Neural cell (in vitro differentiated cells): Measurements from ENCODE around the gene GINS2. TPM values are rescaled to one million over a fixed set of nuclear protein-coding genes. Genes with fewer than 3 reads are reported as not detected.

Experiments
- H2AFZ ChIP-seq: fragments of 200-600, 300-800 bp; sonication (generic), shearing (Covaris generic); 2 replicates; pipeline ENCODE4 v1.6.0; 2014; ENCODE audit warnings: low read depth, mild to moderate bottlenecking, antibody characterized with exemption, low read length, moderate library complexity
- H3F3A ChIP-seq: fragments of 200-600 bp; shearing (Covaris generic); 2 replicates; pipeline ENCODE4 v1.6.1; 2016; ENCODE audit warnings: mild to moderate bottlenecking, moderate library complexity, mixed read lengths, antibody characterized with exemption, low read length; ENCODE audit not compliant: insufficient read depth, poor library complexity, severe bottlenecking
- H3K27ac ChIP-seq: fragments of 200-600, 300-800 bp; sonication (generic), shearing (Covaris generic); 2 replicates; pipeline ENCODE4 v1.5.1; 2014; ENCODE audit warnings: mild to moderate bottlenecking, low read length, moderate library complexity
- H3K27me3 ChIP-seq: fragments of 300-800, 200-600 bp; sonication (generic), shearing (Covaris generic); 2 replicates; pipeline ENCODE4 v1.6.0; 2014; ENCODE audit warnings: mild to moderate bottlenecking, low read depth, low read length, moderate library complexity; ENCODE audit not compliant: insufficient read depth
- H3K36me3 ChIP-seq: fragments of 300-800, 200-600 bp; sonication (generic), shearing (Covaris generic); 2 replicates; pipeline ENCODE4 v1.5.1; 2014; ENCODE audit warnings: mild to moderate bottlenecking, antibody characterized with exemption, low read length, moderate library complexity; ENCODE audit not compliant: insufficient read depth
- H3K4me2 ChIP-seq: fragments of 300-800, 200-600 bp; sonication (generic), shearing (Covaris generic); 2 replicates; pipeline ENCODE4 v1.6.0; 2014; ENCODE audit warnings: mild to moderate bottlenecking, low read length
- H3K4me3 ChIP-seq: fragments of 300-800, 200-600 bp; sonication (generic), shearing (Covaris generic); 2 replicates; pipeline ENCODE4 v1.5.1; 2014; ENCODE audit warnings: mild to moderate bottlenecking, low read length, moderate library complexity
- H3K79me2 ChIP-seq: fragments of 200-600 bp; shearing (Covaris generic); replicated peaks from 2 replicates; pipeline ENCODE4 v1.6.0; 2014; ENCODE audit warnings: mild to moderate bottlenecking, low read length, moderate library complexity; ENCODE audit not compliant: insufficient read depth
- H3K9ac ChIP-seq: fragments of 300-800, 200-600 bp; sonication (generic), shearing (Covaris generic); 2 replicates; pipeline ENCODE4 v1.6.1; 2016; ENCODE audit warnings: mild to moderate bottlenecking, low read length, mixed read lengths
- H3K9me2 ChIP-seq: fragments of 200-600 bp; shearing (Covaris generic); 2 replicates; pipeline ENCODE4 v1.6.1; 2016; ENCODE audit warnings: mild to moderate bottlenecking, low read length, mixed read lengths; ENCODE audit not compliant: insufficient read depth
- H3K9me3 ChIP-seq: fragments of 200-600, 300-800 bp; sonication (generic), shearing (Covaris generic); 2 replicates; pipeline ENCODE4 v1.6.1; 2016; ENCODE audit warnings: mild to moderate bottlenecking, mixed run types, low read length, moderate library complexity, mixed read lengths
- H4K20me1 ChIP-seq: fragments of 200-600 bp; shearing (Covaris generic); 2 replicates; pipeline ENCODE4 v1.6.1; 2016; ENCODE audit warnings: mild to moderate bottlenecking, mixed run types; ENCODE audit not compliant: insufficient read depth
- EP300 ChIP-seq: fragments of 450-650 bp; conservative IDR thresholded peaks from 2 replicates; pipeline ENCODE4 v1.6.1; 2014; ENCODE audit warnings: antibody characterized with exemption, mild to moderate bottlenecking, moderate library complexity; ENCODE audit not compliant: poor library complexity, severe bottlenecking
- EZH2 ChIP-seq: fragments of 200-600, 300-800 bp; shearing (Covaris generic), sonication (generic); IDR thresholded peaks from 2 replicates; pipeline ENCODE4 v1.6.1; 2014; ENCODE audit warnings: antibody characterized with exemption, low read length, borderline replicate concordance, mild to moderate bottlenecking; ENCODE audit not compliant: insufficient read depth, poor library complexity, severe bottlenecking
- MXI1 ChIP-seq: fragments of 450-650 bp; conservative IDR thresholded peaks from 2 replicates; pipeline ENCODE4 v1.6.1; 2014; ENCODE audit warnings: antibody characterized with exemption, mild to moderate bottlenecking; ENCODE audit not compliant: poor library complexity, severe bottlenecking
- POLR2AphosphoS5 ChIP-seq: IDR thresholded peaks from 2 replicates; pipeline ENCODE4 v1.6.1; 2012
- RAD21 ChIP-seq: fragments of 450-650 bp; conservative IDR thresholded peaks from 2 replicates; pipeline ENCODE4 v1.6.1; 2014; ENCODE audit warnings: antibody characterized with exemption, mild to moderate bottlenecking, moderate library complexity
- SMC3 ChIP-seq: fragments of 450-650 bp; conservative IDR thresholded peaks from 2 replicates; pipeline ENCODE4 v1.6.1; 2014; ENCODE audit warnings: antibody characterized with exemption, mild to moderate bottlenecking, moderate library complexity; ENCODE audit not compliant: poor library complexity
- TAF1 ChIP-seq: IDR thresholded peaks from 2 replicates; pipeline ENCODE4 v1.6.1; 2012; ENCODE audit warnings: low read depth
- polyA plus RNA-seq: library from polyadenylated mRNA; depleted of rRNA; stranded (reverse); fragments of >200 nt; gene quantifications from 2 replicates; pipeline ENCODE4 v1.2.3, GENCODE V29; 2014
- TF ChIP-seq, protein P1 (sequence below): fragments of 450-650 bp; IDR thresholded peaks from 2 replicates; pipeline ENCODE4 v1.5.1; 2014; ENCODE audit warnings: antibody characterized with exemption, mild to moderate bottlenecking, moderate library complexity; ENCODE audit not compliant: poor library complexity, severe bottlenecking
- TF ChIP-seq, protein P2 (sequence below): IDR thresholded peaks from 2 replicates; pipeline ENCODE4 v1.6.1; 2012; ENCODE audit warnings: borderline replicate concordance

Gene GINS2
- polyA plus RNA-seq, 1 donor from 2014 or later = 9.2 TPM

DNA sequence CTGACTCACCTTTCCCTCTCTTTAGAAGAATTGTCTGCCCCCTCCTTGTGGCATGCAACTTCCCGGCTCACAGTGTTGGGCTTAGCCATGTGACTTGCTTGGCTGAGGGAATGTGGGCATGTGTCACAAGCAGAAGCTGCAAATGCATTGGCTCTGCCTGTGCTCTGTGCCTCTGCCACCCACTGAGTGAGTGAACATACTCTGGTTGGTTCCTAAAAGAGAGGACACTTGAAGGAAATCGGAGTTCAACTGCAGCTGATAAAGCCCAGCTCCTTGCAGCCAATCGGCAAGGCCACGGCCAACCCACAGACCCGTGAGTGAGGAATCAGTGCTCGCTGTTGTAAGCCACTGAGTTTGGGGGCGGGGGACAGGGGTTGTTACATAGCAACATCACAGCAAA is 10.9 kb upstream of the GINS2 start:
- Histone ChIP-seq H3K9me2 (no peaks in the 10 kb centered on the region), H3K9me3 (no peaks in the 10 kb centered on the region), H3K9ac (no peak overlapping the region), H3K36me3 (no peaks in the 10 kb centered on the region), H2AFZ (no peak overlapping the region), H4K20me1 (no peaks in the 10 kb centered on the region), H3F3A (no peaks in the 10 kb centered on the region), H3K4me2 (no peak overlapping the region), H3K4me3 (no peak overlapping the region), H3K79me2 (no peaks in the 10 kb centered on the region), H3K27ac (no peak overlapping the region), H3K27me3 (no peaks in the 10 kb centered on the region)
- TF ChIP-seq EZH2 (no peak), RAD21 (no peak), SMC3 (no peak), POLR2AphosphoS5 (no peak), EP300 (no peak), MXI1 (no peak), TAF1 (no peak)
- TF ChIP-seq, protein P1, sequence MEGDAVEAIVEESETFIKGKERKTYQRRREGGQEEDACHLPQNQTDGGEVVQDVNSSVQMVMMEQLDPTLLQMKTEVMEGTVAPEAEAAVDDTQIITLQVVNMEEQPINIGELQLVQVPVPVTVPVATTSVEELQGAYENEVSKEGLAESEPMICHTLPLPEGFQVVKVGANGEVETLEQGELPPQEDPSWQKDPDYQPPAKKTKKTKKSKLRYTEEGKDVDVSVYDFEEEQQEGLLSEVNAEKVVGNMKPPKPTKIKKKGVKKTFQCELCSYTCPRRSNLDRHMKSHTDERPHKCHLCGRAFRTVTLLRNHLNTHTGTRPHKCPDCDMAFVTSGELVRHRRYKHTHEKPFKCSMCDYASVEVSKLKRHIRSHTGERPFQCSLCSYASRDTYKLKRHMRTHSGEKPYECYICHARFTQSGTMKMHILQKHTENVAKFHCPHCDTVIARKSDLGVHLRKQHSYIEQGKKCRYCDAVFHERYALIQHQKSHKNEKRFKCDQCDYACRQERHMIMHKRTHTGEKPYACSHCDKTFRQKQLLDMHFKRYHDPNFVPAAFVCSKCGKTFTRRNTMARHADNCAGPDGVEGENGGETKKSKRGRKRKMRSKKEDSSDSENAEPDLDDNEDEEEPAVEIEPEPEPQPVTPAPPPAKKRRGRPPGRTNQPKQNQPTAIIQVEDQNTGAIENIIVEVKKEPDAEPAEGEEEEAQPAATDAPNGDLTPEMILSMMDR = no peak
- TF ChIP-seq, protein P2, sequence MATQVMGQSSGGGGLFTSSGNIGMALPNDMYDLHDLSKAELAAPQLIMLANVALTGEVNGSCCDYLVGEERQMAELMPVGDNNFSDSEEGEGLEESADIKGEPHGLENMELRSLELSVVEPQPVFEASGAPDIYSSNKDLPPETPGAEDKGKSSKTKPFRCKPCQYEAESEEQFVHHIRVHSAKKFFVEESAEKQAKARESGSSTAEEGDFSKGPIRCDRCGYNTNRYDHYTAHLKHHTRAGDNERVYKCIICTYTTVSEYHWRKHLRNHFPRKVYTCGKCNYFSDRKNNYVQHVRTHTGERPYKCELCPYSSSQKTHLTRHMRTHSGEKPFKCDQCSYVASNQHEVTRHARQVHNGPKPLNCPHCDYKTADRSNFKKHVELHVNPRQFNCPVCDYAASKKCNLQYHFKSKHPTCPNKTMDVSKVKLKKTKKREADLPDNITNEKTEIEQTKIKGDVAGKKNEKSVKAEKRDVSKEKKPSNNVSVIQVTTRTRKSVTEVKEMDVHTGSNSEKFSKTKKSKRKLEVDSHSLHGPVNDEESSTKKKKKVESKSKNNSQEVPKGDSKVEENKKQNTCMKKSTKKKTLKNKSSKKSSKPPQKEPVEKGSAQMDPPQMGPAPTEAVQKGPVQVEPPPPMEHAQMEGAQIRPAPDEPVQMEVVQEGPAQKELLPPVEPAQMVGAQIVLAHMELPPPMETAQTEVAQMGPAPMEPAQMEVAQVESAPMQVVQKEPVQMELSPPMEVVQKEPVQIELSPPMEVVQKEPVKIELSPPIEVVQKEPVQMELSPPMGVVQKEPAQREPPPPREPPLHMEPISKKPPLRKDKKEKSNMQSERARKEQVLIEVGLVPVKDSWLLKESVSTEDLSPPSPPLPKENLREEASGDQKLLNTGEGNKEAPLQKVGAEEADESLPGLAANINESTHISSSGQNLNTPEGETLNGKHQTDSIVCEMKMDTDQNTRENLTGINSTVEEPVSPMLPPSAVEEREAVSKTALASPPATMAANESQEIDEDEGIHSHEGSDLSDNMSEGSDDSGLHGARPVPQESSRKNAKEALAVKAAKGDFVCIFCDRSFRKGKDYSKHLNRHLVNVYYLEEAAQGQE = no peak

DNA sequence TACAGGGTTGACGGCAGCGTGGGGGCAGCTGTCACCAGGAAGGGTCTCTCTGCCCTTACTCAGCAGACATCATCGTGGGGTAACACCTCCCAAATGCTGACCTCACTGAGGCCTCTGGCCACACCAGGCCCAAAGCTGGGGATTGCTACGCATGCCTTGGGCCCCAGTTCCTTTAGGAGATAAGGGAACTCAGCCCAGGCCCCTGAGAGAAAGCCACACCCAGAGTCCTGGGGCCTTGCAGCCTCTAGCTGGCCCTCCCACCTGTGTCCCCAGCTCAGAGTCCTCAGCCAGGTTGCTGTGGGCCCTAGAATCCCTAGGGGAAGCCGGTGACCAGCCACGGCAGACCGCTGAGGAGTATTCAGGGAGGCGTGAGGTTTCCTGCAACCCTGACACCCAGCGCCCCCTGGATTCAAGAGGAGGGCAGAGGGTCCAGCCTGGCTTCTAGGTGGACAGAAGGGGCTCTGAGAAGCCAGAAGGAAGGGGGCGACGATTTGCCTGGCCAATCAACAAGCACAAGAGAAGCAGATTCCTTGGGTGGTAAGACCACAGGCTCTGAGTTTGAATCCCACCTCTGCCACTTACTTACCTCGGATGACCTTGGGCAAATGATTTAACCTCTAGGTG is 10.3 kb upstream of the GINS2 start:
- H3K27ac ChIP-seq = no peak overlapping the region
- H3K79me2 ChIP-seq = no peaks in the 10 kb centered on the region
- H3K27me3 ChIP-seq = no peaks in the 10 kb centered on the region
- H3K4me2 ChIP-seq = no peak overlapping the region
- TF ChIP-seq EP300 (no peak), MXI1 (no peak), EZH2 (no peak), POLR2AphosphoS5 (no peak), SMC3 (no peak), RAD21 (no peak), TAF1 (no peak)
- TF ChIP-seq, protein P1 = no peak
- TF ChIP-seq, protein P2 = no peak
- no peaks in the 10 kb centered on the region for H4K20me1 ChIP-seq
- H3K9ac ChIP-seq = no peak overlapping the region
- no peaks in the 10 kb centered on the region for H3K9me2 ChIP-seq
- H2AFZ ChIP-seq = no peak overlapping the region
- no peaks in the 10 kb centered on the region for H3K36me3 ChIP-seq
- no peak overlapping the region for H3K4me3 ChIP-seq
- H3F3A ChIP-seq = no peaks in the 10 kb centered on the region
- no peaks in the 10 kb centered on the region for H3K9me3 ChIP-seq
